ENCODE data around the gene NT5C2. TPM values are rescaled to one million over a fixed set of nuclear protein-coding genes. Genes with fewer than 3 reads are reported as not detected.
"Not testable (repeated sequence)": the region's sequence is repeated elsewhere in the genome, so short reads cannot be mapped to it uniquely, and the experiment has no call there.

NT5C2 gene
- total and polyA plus RNA-seq, 10 donors: 21.7 to 115 (median 89.6) TPM

GRCh38 chr10:103141950-103142349, 51.1 kb downstream of the NT5C2 start:
- intact Hi-C loops (cut with DNase I; ENCODE audit: low total_unique reads): no loop called here

GRCh38 chr10:103140469-103140868, 52.6 kb downstream of the NT5C2 start:
- Histone ChIP-seq H3K4me3 (no peak overlapping the region), H3K27ac (no peak overlapping the region), H3K36me3 (peaks cover 0 to 86% (median 32%) of the 10 kb centered on the region in 6 donors), H3K4me1 (peaks cover 0 to 6% (median 0%) of the 10 kb centered on the region in 6 donors), H3K27me3 (replicated peaks in 1 of 7) (no peaks in the 10 kb centered on the region), H3K9me3 (no peaks in the 10 kb centered on the region)
- DNase-seq: no peak
- WGBS, 5 donors: 67 to 90% (median 82%) methylated on average over 1 of the region's 1 CpG
- TF ChIP-seq CTCF (IDR thresholded peaks at IDR 0.05 in 8 of 11, conservative IDR thresholded peaks at IDR 0.05 in 3 of 11): no peak
- no peak for TF ChIP-seq POLR2A (IDR thresholded peaks at IDR 0.05)
- TF ChIP-seq POLR2AphosphoS5 (IDR thresholded peaks at IDR 0.05): no peak
- intact Hi-C loops (cut with DNase I; ENCODE audit: low total_unique reads): no loop called here

More at GRCh38 chr10:103141950-103142349, 51.1 kb downstream of the NT5C2 start:
- H3K36me3 ChIP-seq: peaks cover 0 to 83% (median 23%) of the 10 kb centered on the region in 6 donors
- TF ChIP-seq POLR2AphosphoS5 (IDR thresholded peaks at IDR 0.05) (no peak), POLR2A (IDR thresholded peaks at IDR 0.05) (no peak), CTCF (IDR thresholded peaks at IDR 0.05 in 8 of 11, conservative IDR thresholded peaks at IDR 0.05 in 3 of 11) (no peak)
- no peak overlapping the region for H3K27ac ChIP-seq
- 78 to 88% (median 84%) methylated on average over 2 of the region's 2 CpGs for WGBS, 5 donors
- no peaks in the 10 kb centered on the region for H3K27me3 ChIP-seq (replicated peaks in 1 of 7)
- DNase-seq: no peak
- peaks cover 0 to 10% (median 0%) of the 10 kb centered on the region in 6 donors for H3K4me1 ChIP-seq
- no peaks in the 10 kb centered on the region for H3K9me3 ChIP-seq
- H3K4me3 ChIP-seq: no peak overlapping the region

GRCh38 chr10:103139803-103140202, 53.3 kb downstream of the NT5C2 start:
- Histone ChIP-seq H3K4me1 (peaks cover 0 to 6% (median 0%) of the 10 kb centered on the region in 6 donors), H3K4me3 (no peak overlapping the region), H3K9me3 (no peaks in the 10 kb centered on the region), H3K36me3 (peaks cover 0 to 93% (median 36%) of the 10 kb centered on the region in 6 donors), H3K27ac (no peak overlapping the region), H3K27me3 (replicated peaks in 1 of 7) (no peaks in the 10 kb centered on the region)
- WGBS, 5 donors: 91 to 98% (median 94%) methylated on average over 3 of the region's 3 CpGs
- intact Hi-C loops (cut with DNase I; ENCODE audit: low total_unique reads): no loop called here
- no peak for TF ChIP-seq POLR2A (IDR thresholded peaks at IDR 0.05)
- TF ChIP-seq CTCF (IDR thresholded peaks at IDR 0.05 in 8 of 11, conservative IDR thresholded peaks at IDR 0.05 in 3 of 11): no peak
- peak in 1 of 3 donors; percentile 43 for TF ChIP-seq POLR2AphosphoS5 (IDR thresholded peaks at IDR 0.05)
- no peak for DNase-seq

GRCh38 chr10:103135168-103135567, 57.9 kb downstream of the NT5C2 start:
- H3K9me3 ChIP-seq: not testable (repeated sequence)

GRCh38 chr10:103130910-103131309, 62.2 kb downstream of the NT5C2 start:
- TF ChIP-seq POLR2AphosphoS5 (IDR thresholded peaks at IDR 0.05) (no peak), CTCF (IDR thresholded peaks at IDR 0.05 in 8 of 11, conservative IDR thresholded peaks at IDR 0.05 in 3 of 11) (no peak), POLR2A (IDR thresholded peaks at IDR 0.05) (no peak)
- intact Hi-C loops (cut with DNase I; ENCODE audit: low total_unique reads): no loop called here
- 67 to 88% (median 77%) methylated on average over 1 of the region's 1 CpG for WGBS, 5 donors

More at GRCh38 chr10:103135168-103135567, 57.9 kb downstream of the NT5C2 start:
- H3K4me1 ChIP-seq; H3K4me3 ChIP-seq; H3K27me3 ChIP-seq (replicated peaks in 1 of 7); DNase-seq; H3K27ac ChIP-seq; intact Hi-C loops (cut with DNase I; ENCODE audit: low total_unique reads): not testable (repeated sequence)
- WGBS, 5 donors: 69 to 93% (median 80%) methylated on average over 3 of the region's 3 CpGs
- H3K36me3 ChIP-seq: peaks cover 0 to 89% (median 39%) of the 10 kb centered on the region in 6 donors

GRCh38 chr10:103130180-103130579, 62.9 kb downstream of the NT5C2 start:
- Histone ChIP-seq H3K4me1 (peaks cover 0 to 16% (median 2%) of the 10 kb centered on the region in 6 donors), H3K36me3 (peaks cover 0 to 69% (median 14%) of the 10 kb centered on the region in 6 donors)
- H3K27ac ChIP-seq; H3K9me3 ChIP-seq; intact Hi-C loops (cut with DNase I; ENCODE audit: low total_unique reads); H3K27me3 ChIP-seq (replicated peaks in 1 of 7); H3K4me3 ChIP-seq; DNase-seq: not testable (repeated sequence)
- 87 to 100% (median 93%) methylated on average over 3 to 4 of the region's 5 CpGs for WGBS, 5 donors

More at GRCh38 chr10:103130910-103131309, 62.2 kb downstream of the NT5C2 start:
- no peaks in the 10 kb centered on the region for H3K27me3 ChIP-seq (replicated peaks in 1 of 7)
- peaks cover 0 to 70% (median 21%) of the 10 kb centered on the region in 6 donors for H3K36me3 ChIP-seq
- peaks cover 0 to 4% (median 0%) of the 10 kb centered on the region in 8 donors for H3K9me3 ChIP-seq
- no peak overlapping the region for H3K4me3 ChIP-seq
- H3K27ac ChIP-seq: no peak overlapping the region
- no peak for DNase-seq
- H3K4me1 ChIP-seq: peaks cover 0 to 10% (median under 1%) of the 10 kb centered on the region in 6 donors
